OCI-LY7 (cell line): ENCODE measurements around the gene TBCEL. TPM values are rescaled to one million over a fixed set of nuclear protein-coding genes. Genes with fewer than 3 reads are reported as not detected.

Experiments used
- BruUV-seq: library from RNA; stranded (reverse); fragments of 400-500 nt; replicated peaks from 2 replicates; lab custom pipeline; 2021; lab: Mats Ljungman, UMichigan
- CTCF ChIA-PET: fragments of 300-600 bp; sonication (Branson Sonifier 250); formaldehyde crosslinking; loops from one replicate; lab custom pipeline; 2022; ENCODE audit warnings: antibody characterized with exemption; ENCODE audit not compliant: unreplicated experiment; lab: Charles Lee
- POLR2A ChIA-PET: fragments of 300-600 bp; sonication (Branson Sonifier 250); formaldehyde crosslinking; loops from one replicate; lab custom pipeline; 2022; ENCODE audit warnings: antibody characterized with exemption; lab: Charles Lee
- DNase-seq: peaks from one replicate; pipeline ENCODE4 v3.0.0-alpha.2; 2015; ENCODE audit warnings: low spot score
- H2AFZ ChIP-seq: fragments of 200-600 bp; sonication (generic), shearing (Covaris generic); 2 replicates; pipeline ENCODE4 v1.6.1; 2014; ENCODE audit warnings: mild to moderate bottlenecking, antibody characterized with exemption, low read length, moderate library complexity
- H3K27ac ChIP-seq: fragments of 200-600 bp; sonication (generic); 2 replicates; pipeline ENCODE4 v1.5.1; 2014; ENCODE audit warnings: mixed run types, low read depth, mild to moderate bottlenecking, moderate library complexity, low read length, inconsistent platforms; ENCODE audit not compliant: poor library complexity, severe bottlenecking
- H3K36me3 ChIP-seq: fragments of 200-600 bp; sonication (generic); 2 replicates; pipeline ENCODE4 v1.6.1; 2014; ENCODE audit warnings: mild to moderate bottlenecking, antibody characterized with exemption, low read length, moderate library complexity, mixed read lengths; ENCODE audit not compliant: insufficient read depth
- H3K4me1 ChIP-seq: fragments of 200-600 bp; sonication (generic); 2 replicates; pipeline ENCODE4 v1.5.1; 2014; ENCODE audit warnings: mild to moderate bottlenecking, low read length; ENCODE audit not compliant: insufficient read depth, poor library complexity, severe bottlenecking
- H3K4me2 ChIP-seq: fragments of 200-600 bp; sonication (generic); 2 replicates; pipeline ENCODE4 v1.6.1; 2014; ENCODE audit warnings: mild to moderate bottlenecking, low read length
- H3K4me3 ChIP-seq: fragments of 200-600 bp; sonication (generic); 2 replicates; pipeline ENCODE4 v1.5.1; 2014; ENCODE audit warnings: mild to moderate bottlenecking, low read depth, low read length; ENCODE audit not compliant: poor library complexity, severe bottlenecking
- H3K79me2 ChIP-seq: fragments of 200-600 bp; sonication (generic); 2 replicates; pipeline ENCODE4 v1.6.1; 2016; ENCODE audit warnings: low read depth, mild to moderate bottlenecking, low read length, moderate library complexity, mixed read lengths; ENCODE audit not compliant: insufficient read depth
- H3K9me2 ChIP-seq: fragments of 200-600 bp; sonication (generic); 2 replicates; pipeline ENCODE4 v1.6.1; 2016; ENCODE audit warnings: mild to moderate bottlenecking, low read length, mixed read lengths; ENCODE audit not compliant: insufficient read depth
- H3K9me3 ChIP-seq: fragments of 200-600 bp; sonication (generic); 2 replicates; pipeline ENCODE4 v1.6.1; 2014; ENCODE audit warnings: mild to moderate bottlenecking, mixed run types, low read length, mixed read lengths
- H4K20me1 ChIP-seq: fragments of 200-600 bp; sonication (generic); 2 replicates; pipeline ENCODE4 v1.6.1; 2014; ENCODE audit warnings: mild to moderate bottlenecking, antibody characterized with exemption, low read length, moderate library complexity, mixed read lengths; ENCODE audit not compliant: insufficient read depth
- CTCF ChIP-seq: fragments of 200-600 bp; sonication (generic); conservative IDR thresholded peaks from 2 replicates; pipeline ENCODE4 v1.5.1; 2014; ENCODE audit warnings: mild to moderate bottlenecking, antibody characterized with exemption, low read length, moderate library complexity, mixed read lengths
- EZH2phosphoT487 ChIP-seq: fragments of 200-600 bp; sonication (generic); IDR thresholded peaks from 2 replicates; pipeline ENCODE4 v1.6.1; 2018; ENCODE audit warnings: low read depth, borderline replicate concordance, mild to moderate bottlenecking, mixed run types, antibody characterized with exemption, low read length, moderate library complexity, mixed read lengths
- intact Hi-C: fragments of 100-400 bp; cut with micrococcal nuclease; formaldehyde crosslinking; loops from one replicate; pipeline ENCODE4 v1.10.0; 2022; ENCODE audit not compliant: unreplicated experiment
- total RNA-seq, 2 experiments: library from RNA; depleted of rRNA in 1 of 2; stranded (reverse); fragments of >200 nt in 1 of 2; shearing (Covaris generic) in 1 of 2; gene quantifications; 2 replicates each; pipeline ENCODE4 v1.2.3, GENCODE V29; 2014 to 2022

Gene TBCEL
- total RNA-seq, 2 experiments from 2014 or later, result 13.0 to 17.1 TPM

GRCh38 chr11:121129362-121130340 lies 105.7 kb downstream of the TBCEL start:
- ChIA-PET POLR2A (no interaction called here), CTCF (interaction anchor here (0.6 kb wide), 1 partner anchor 581 kb away, joined by 3 read pairs; no protein-coding TSS in a partner anchor)
- Histone ChIP-seq H2AFZ (no peak overlapping the region), H3K4me2 (no peak overlapping the region), H3K9me2 (no peaks in the 10 kb centered on the region), H3K27ac (no peak overlapping the region), H3K4me3 (no peak overlapping the region), H3K36me3 (no peaks in the 10 kb centered on the region), H3K9me3 (no peaks in the 10 kb centered on the region), H4K20me1 (no peaks in the 10 kb centered on the region), H3K79me2 (no peaks in the 10 kb centered on the region), H3K4me1 (no peaks in the 10 kb centered on the region)
- TF ChIP-seq EZH2phosphoT487 (no peak), CTCF (no peak)
- intact Hi-C loops, result no loop called here
- DNase-seq, result no peak
- no TSS peak for BruUV-seq

DNA sequence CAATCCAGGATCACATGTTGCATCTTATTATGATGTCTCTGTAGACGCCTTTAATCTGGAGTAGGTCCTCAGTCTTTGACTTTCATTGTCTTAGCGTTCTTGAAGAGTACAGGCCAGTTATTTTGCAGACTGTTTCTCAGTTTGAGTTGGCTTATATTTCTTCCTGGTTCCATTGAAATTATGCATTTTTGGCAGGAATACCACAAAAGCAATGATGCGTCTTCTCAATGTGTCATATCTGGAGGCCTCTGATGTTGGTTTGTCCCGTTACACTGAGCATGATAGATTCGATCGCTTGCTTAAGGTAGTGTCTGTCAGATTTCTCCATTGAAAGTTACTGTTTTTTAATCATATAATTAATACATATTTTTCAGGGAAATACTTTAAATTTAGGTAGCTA lies 107.8 kb downstream of the TBCEL start:
- H3K4me3 ChIP-seq, result no peak overlapping the region
- no peak overlapping the region for H3K27ac ChIP-seq
- H3K36me3 ChIP-seq, result no peaks in the 10 kb centered on the region
- H3K4me1 ChIP-seq, result no peaks in the 10 kb centered on the region
- H4K20me1 ChIP-seq, result no peaks in the 10 kb centered on the region
- H3K9me3 ChIP-seq, result no peaks in the 10 kb centered on the region
- no peak overlapping the region for H2AFZ ChIP-seq
- TF ChIP-seq EZH2phosphoT487, result no peak
- TF ChIP-seq CTCF, result no peak
- DNase-seq, result no peak
- BruUV-seq, result no TSS peak
- ChIA-PET POLR2A (no interaction called here), CTCF (interaction anchor here (0.6 kb wide), 1 partner anchor 491 kb away, joined by 3 read pairs; no protein-coding TSS in a partner anchor)
- H3K4me2 ChIP-seq, result no peak overlapping the region
- H3K9me2 ChIP-seq, result no peaks in the 10 kb centered on the region
- intact Hi-C loops, result no loop called here
- no peaks in the 10 kb centered on the region for H3K79me2 ChIP-seq
